RPMI8226 (cell line): ENCODE measurements around the gene SLCO4A1.

Source experiments
- DNase-seq: peaks from one replicate; pipeline ENCODE4 v3.0.0-alpha.2; 2015

Gene SLCO4A1

GRCh38 chr20:62642051-62642665 is at the start of gene SLCO4A1:
Gene SLCO4A1, plus strand, starts transcription at chr20:62642503. Its CDS starts 13,952 bp downstream, at chr20:62656455.
- DNase-seq: peak; percentile 93

- DNase-seq: no peak
Observed at GRCh38 chr20:62592506-62593177, 49.7 kb upstream of the SLCO4A1 start.

GRCh38 chr20:62593616-62594015 is 48.7 kb upstream of the SLCO4A1 start:
- DNase-seq: no peak

GRCh38 chr20:62595069-62595468 is 47.2 kb upstream of the SLCO4A1 start:
- no peak for DNase-seq

GRCh38 chr20:62595491-62595890 is 46.8 kb upstream of the SLCO4A1 start:
- DNase-seq: no peak

- no peak for DNase-seq
Observed at GRCh38 chr20:62596486-62596885, 45.8 kb upstream of the SLCO4A1 start.

- no peak for DNase-seq
Observed at GRCh38 chr20:62596921-62597320, 45.4 kb upstream of the SLCO4A1 start.

- peak; percentile 32 for DNase-seq
Observed at GRCh38 chr20:62597416-62598115, 44.7 kb upstream of the SLCO4A1 start.

GRCh38 chr20:62598761-62599194 is 43.5 kb upstream of the SLCO4A1 start:
- DNase-seq: peak; percentile 79

- DNase-seq: no peak
Observed at GRCh38 chr20:62599216-62600110, 42.8 kb upstream of the SLCO4A1 start.

- DNase-seq: no peak
Observed at GRCh38 chr20:62601172-62601571, 41.1 kb upstream of the SLCO4A1 start.

GRCh38 chr20:62601714-62602113 is 40.6 kb upstream of the SLCO4A1 start:
- no peak for DNase-seq

- DNase-seq: peak; percentile 18
Observed at GRCh38 chr20:62602550-62602949, 39.8 kb upstream of the SLCO4A1 start.

GRCh38 chr20:62603021-62603906 is 39.0 kb upstream of the SLCO4A1 start:
- DNase-seq: peak; percentile 57

- DNase-seq: no peak
Observed at GRCh38 chr20:62603907-62604785, 38.2 kb upstream of the SLCO4A1 start.

GRCh38 chr20:62604796-62605195 is 37.5 kb upstream of the SLCO4A1 start:
- no peak for DNase-seq

GRCh38 chr20:62605236-62605943 is 36.9 kb upstream of the SLCO4A1 start:
- no peak for DNase-seq

GRCh38 chr20:62606016-62606415 is 36.3 kb upstream of the SLCO4A1 start:
- DNase-seq: no peak

- DNase-seq: peak; percentile 80
Observed at GRCh38 chr20:62606551-62607201, 35.6 kb upstream of the SLCO4A1 start.
